Neural cell (in vitro differentiated cells): ENCODE results near the gene LIF. TPM values are rescaled to one million over a fixed set of nuclear protein-coding genes. Genes with fewer than 3 reads are reported as not detected.

Experiments used
- H2AFZ ChIP-seq: fragments of 200-600, 300-800 bp; sonication (generic), shearing (Covaris generic); 2 replicates; pipeline ENCODE4 v1.6.0; 2014; ENCODE audit warnings: low read depth, mild to moderate bottlenecking, antibody characterized with exemption, low read length, moderate library complexity
- H3F3A ChIP-seq: fragments of 200-600 bp; shearing (Covaris generic); 2 replicates; pipeline ENCODE4 v1.6.1; 2016; ENCODE audit warnings: mild to moderate bottlenecking, moderate library complexity, mixed read lengths, antibody characterized with exemption, low read length; ENCODE audit not compliant: insufficient read depth, poor library complexity, severe bottlenecking
- H3K27ac ChIP-seq: fragments of 200-600, 300-800 bp; sonication (generic), shearing (Covaris generic); 2 replicates; pipeline ENCODE4 v1.5.1; 2014; ENCODE audit warnings: mild to moderate bottlenecking, low read length, moderate library complexity
- H3K27me3 ChIP-seq: fragments of 300-800, 200-600 bp; sonication (generic), shearing (Covaris generic); 2 replicates; pipeline ENCODE4 v1.6.0; 2014; ENCODE audit warnings: mild to moderate bottlenecking, low read depth, low read length, moderate library complexity; ENCODE audit not compliant: insufficient read depth
- H3K36me3 ChIP-seq: fragments of 300-800, 200-600 bp; sonication (generic), shearing (Covaris generic); 2 replicates; pipeline ENCODE4 v1.5.1; 2014; ENCODE audit warnings: mild to moderate bottlenecking, antibody characterized with exemption, low read length, moderate library complexity; ENCODE audit not compliant: insufficient read depth
- H3K4me2 ChIP-seq: fragments of 300-800, 200-600 bp; sonication (generic), shearing (Covaris generic); 2 replicates; pipeline ENCODE4 v1.6.0; 2014; ENCODE audit warnings: mild to moderate bottlenecking, low read length
- H3K4me3 ChIP-seq: fragments of 300-800, 200-600 bp; sonication (generic), shearing (Covaris generic); 2 replicates; pipeline ENCODE4 v1.5.1; 2014; ENCODE audit warnings: mild to moderate bottlenecking, low read length, moderate library complexity
- H3K79me2 ChIP-seq: fragments of 200-600 bp; shearing (Covaris generic); replicated peaks from 2 replicates; pipeline ENCODE4 v1.6.0; 2014; ENCODE audit warnings: mild to moderate bottlenecking, low read length, moderate library complexity; ENCODE audit not compliant: insufficient read depth
- H3K9ac ChIP-seq: fragments of 300-800, 200-600 bp; sonication (generic), shearing (Covaris generic); 2 replicates; pipeline ENCODE4 v1.6.1; 2016; ENCODE audit warnings: mild to moderate bottlenecking, low read length, mixed read lengths
- H3K9me2 ChIP-seq: fragments of 200-600 bp; shearing (Covaris generic); 2 replicates; pipeline ENCODE4 v1.6.1; 2016; ENCODE audit warnings: mild to moderate bottlenecking, low read length, mixed read lengths; ENCODE audit not compliant: insufficient read depth
- H3K9me3 ChIP-seq: fragments of 200-600, 300-800 bp; sonication (generic), shearing (Covaris generic); 2 replicates; pipeline ENCODE4 v1.6.1; 2016; ENCODE audit warnings: mild to moderate bottlenecking, mixed run types, low read length, moderate library complexity, mixed read lengths
- H4K20me1 ChIP-seq: fragments of 200-600 bp; shearing (Covaris generic); 2 replicates; pipeline ENCODE4 v1.6.1; 2016; ENCODE audit warnings: mild to moderate bottlenecking, mixed run types; ENCODE audit not compliant: insufficient read depth
- EP300 ChIP-seq: fragments of 450-650 bp; conservative IDR thresholded peaks from 2 replicates; pipeline ENCODE4 v1.6.1; 2014; ENCODE audit warnings: antibody characterized with exemption, mild to moderate bottlenecking, moderate library complexity; ENCODE audit not compliant: poor library complexity, severe bottlenecking
- EZH2 ChIP-seq: fragments of 200-600, 300-800 bp; shearing (Covaris generic), sonication (generic); IDR thresholded peaks from 2 replicates; pipeline ENCODE4 v1.6.1; 2014; ENCODE audit warnings: antibody characterized with exemption, low read length, borderline replicate concordance, mild to moderate bottlenecking; ENCODE audit not compliant: insufficient read depth, poor library complexity, severe bottlenecking
- MXI1 ChIP-seq: fragments of 450-650 bp; conservative IDR thresholded peaks from 2 replicates; pipeline ENCODE4 v1.6.1; 2014; ENCODE audit warnings: antibody characterized with exemption, mild to moderate bottlenecking; ENCODE audit not compliant: poor library complexity, severe bottlenecking
- POLR2AphosphoS5 ChIP-seq: IDR thresholded peaks from 2 replicates; pipeline ENCODE4 v1.6.1; 2012
- RAD21 ChIP-seq: fragments of 450-650 bp; conservative IDR thresholded peaks from 2 replicates; pipeline ENCODE4 v1.6.1; 2014; ENCODE audit warnings: antibody characterized with exemption, mild to moderate bottlenecking, moderate library complexity
- SMC3 ChIP-seq: fragments of 450-650 bp; conservative IDR thresholded peaks from 2 replicates; pipeline ENCODE4 v1.6.1; 2014; ENCODE audit warnings: antibody characterized with exemption, mild to moderate bottlenecking, moderate library complexity; ENCODE audit not compliant: poor library complexity
- TAF1 ChIP-seq: IDR thresholded peaks from 2 replicates; pipeline ENCODE4 v1.6.1; 2012; ENCODE audit warnings: low read depth
- polyA plus RNA-seq: library from polyadenylated mRNA; depleted of rRNA; stranded (reverse); fragments of >200 nt; gene quantifications from 2 replicates; pipeline ENCODE4 v1.2.3, GENCODE V29; 2014
- TF ChIP-seq, protein P1 (sequence below): IDR thresholded peaks from 2 replicates; pipeline ENCODE4 v1.6.1; 2012; ENCODE audit warnings: borderline replicate concordance
- TF ChIP-seq, protein P2 (sequence below): fragments of 450-650 bp; IDR thresholded peaks from 2 replicates; pipeline ENCODE4 v1.5.1; 2014; ENCODE audit warnings: antibody characterized with exemption, mild to moderate bottlenecking, moderate library complexity; ENCODE audit not compliant: poor library complexity, severe bottlenecking

Gene LIF
- polyA plus RNA-seq, 1 donor from 2014 or later = 0.05 TPM

DNA sequence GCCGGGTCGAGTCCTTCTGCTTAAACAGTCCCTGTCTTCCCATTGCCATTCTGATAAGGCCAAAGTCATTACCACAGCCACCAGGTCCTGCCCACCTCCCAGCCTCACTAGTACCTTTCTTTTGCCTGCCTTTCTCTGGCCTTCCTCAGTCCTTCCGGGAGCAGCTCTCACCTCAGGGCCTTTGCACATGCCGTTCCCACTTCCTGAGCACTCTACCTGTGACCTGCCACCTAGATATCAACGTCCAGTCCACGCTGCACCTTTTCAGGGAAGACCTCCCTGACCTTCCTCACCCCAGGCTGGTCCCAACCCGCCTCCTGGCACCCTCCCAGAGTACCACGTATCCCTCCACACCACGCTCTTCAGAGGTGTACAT lies 27.9 kb upstream of the LIF start:
- Histone ChIP-seq H3K9ac (no peak overlapping the region), H3F3A (no peaks in the 10 kb centered on the region), H3K9me2 (no peaks in the 10 kb centered on the region), H2AFZ (no peak overlapping the region), H3K4me2 (no peak overlapping the region), H3K4me3 (no peak overlapping the region), H3K9me3 (no peaks in the 10 kb centered on the region), H3K79me2 (no peaks in the 10 kb centered on the region), H4K20me1 (no peaks in the 10 kb centered on the region), H3K36me3 (no peaks in the 10 kb centered on the region), H3K27ac (no peak overlapping the region), H3K27me3 (no peaks in the 10 kb centered on the region)
- TF ChIP-seq, protein P1, sequence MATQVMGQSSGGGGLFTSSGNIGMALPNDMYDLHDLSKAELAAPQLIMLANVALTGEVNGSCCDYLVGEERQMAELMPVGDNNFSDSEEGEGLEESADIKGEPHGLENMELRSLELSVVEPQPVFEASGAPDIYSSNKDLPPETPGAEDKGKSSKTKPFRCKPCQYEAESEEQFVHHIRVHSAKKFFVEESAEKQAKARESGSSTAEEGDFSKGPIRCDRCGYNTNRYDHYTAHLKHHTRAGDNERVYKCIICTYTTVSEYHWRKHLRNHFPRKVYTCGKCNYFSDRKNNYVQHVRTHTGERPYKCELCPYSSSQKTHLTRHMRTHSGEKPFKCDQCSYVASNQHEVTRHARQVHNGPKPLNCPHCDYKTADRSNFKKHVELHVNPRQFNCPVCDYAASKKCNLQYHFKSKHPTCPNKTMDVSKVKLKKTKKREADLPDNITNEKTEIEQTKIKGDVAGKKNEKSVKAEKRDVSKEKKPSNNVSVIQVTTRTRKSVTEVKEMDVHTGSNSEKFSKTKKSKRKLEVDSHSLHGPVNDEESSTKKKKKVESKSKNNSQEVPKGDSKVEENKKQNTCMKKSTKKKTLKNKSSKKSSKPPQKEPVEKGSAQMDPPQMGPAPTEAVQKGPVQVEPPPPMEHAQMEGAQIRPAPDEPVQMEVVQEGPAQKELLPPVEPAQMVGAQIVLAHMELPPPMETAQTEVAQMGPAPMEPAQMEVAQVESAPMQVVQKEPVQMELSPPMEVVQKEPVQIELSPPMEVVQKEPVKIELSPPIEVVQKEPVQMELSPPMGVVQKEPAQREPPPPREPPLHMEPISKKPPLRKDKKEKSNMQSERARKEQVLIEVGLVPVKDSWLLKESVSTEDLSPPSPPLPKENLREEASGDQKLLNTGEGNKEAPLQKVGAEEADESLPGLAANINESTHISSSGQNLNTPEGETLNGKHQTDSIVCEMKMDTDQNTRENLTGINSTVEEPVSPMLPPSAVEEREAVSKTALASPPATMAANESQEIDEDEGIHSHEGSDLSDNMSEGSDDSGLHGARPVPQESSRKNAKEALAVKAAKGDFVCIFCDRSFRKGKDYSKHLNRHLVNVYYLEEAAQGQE = no peak
- TF ChIP-seq MXI1 (no peak), POLR2AphosphoS5 (no peak), RAD21 (no peak)

DNA sequence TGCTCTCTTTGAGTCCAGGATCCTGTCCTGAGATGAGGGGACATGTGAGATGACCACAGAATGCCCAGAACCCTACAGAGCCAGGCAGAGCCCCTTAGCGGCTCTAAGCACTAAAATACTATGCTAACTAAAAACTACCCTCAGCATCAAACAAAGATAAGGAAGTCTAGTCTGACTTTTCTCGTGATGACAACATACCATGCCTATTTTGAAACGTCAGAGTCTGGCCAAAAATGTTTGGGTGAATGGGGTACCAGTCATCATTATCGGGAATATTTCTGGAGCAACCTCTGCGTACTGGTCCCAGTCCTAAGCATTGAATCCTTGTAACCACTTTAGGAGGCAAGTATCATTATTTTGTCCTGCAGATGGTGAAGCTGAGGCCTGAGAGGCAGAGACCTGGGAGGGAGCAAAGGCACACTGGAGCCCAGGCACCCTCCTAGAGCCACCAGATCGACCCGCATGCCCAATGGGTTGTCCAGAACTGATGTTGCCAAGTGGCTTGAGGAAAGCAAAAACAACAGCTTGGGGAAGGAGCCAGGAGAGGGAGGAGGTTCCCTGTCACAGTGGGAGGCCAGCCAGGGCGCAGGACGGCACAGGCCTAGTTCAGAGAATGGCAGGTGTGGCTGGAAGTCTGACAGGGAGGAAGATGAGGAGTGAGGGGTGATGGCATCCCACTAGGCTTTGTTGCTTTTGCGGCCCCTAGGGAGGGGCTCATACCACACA lies 27.3 kb upstream of the LIF start:
- TF ChIP-seq EP300 (no peak), MXI1 (no peak), SMC3 (no peak), RAD21 (no peak), POLR2AphosphoS5 (no peak), TAF1 (no peak), EZH2 (no peak)
- TF ChIP-seq, protein P1 = no peak
- TF ChIP-seq, protein P2, sequence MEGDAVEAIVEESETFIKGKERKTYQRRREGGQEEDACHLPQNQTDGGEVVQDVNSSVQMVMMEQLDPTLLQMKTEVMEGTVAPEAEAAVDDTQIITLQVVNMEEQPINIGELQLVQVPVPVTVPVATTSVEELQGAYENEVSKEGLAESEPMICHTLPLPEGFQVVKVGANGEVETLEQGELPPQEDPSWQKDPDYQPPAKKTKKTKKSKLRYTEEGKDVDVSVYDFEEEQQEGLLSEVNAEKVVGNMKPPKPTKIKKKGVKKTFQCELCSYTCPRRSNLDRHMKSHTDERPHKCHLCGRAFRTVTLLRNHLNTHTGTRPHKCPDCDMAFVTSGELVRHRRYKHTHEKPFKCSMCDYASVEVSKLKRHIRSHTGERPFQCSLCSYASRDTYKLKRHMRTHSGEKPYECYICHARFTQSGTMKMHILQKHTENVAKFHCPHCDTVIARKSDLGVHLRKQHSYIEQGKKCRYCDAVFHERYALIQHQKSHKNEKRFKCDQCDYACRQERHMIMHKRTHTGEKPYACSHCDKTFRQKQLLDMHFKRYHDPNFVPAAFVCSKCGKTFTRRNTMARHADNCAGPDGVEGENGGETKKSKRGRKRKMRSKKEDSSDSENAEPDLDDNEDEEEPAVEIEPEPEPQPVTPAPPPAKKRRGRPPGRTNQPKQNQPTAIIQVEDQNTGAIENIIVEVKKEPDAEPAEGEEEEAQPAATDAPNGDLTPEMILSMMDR = no peak

More for the DNA sequence above, 27.3 kb upstream of the LIF start:
- Histone ChIP-seq H3K4me2 (no peak overlapping the region), H3K9ac (no peak overlapping the region), H3K27me3 (no peaks in the 10 kb centered on the region), H3K36me3 (no peaks in the 10 kb centered on the region), H3K4me3 (no peak overlapping the region), H3K27ac (no peak overlapping the region), H3K79me2 (no peaks in the 10 kb centered on the region), H4K20me1 (no peaks in the 10 kb centered on the region), H2AFZ (no peak overlapping the region), H3K9me2 (no peaks in the 10 kb centered on the region), H3F3A (no peaks in the 10 kb centered on the region), H3K9me3 (no peaks in the 10 kb centered on the region)
